H9 (cell line): Measurements from ENCODE around the gene BLTP3A. TPM values are rescaled to one million over a fixed set of nuclear protein-coding genes. Genes with fewer than 3 reads are reported as not detected.

Source experiments
- DNase-seq: peaks from one replicate; pipeline ENCODE4 v3.0.0-alpha.2; 2017
- H2AFZ ChIP-seq: one replicate; pipeline ENCODE4 v1.6.1; 2013; ENCODE audit warnings: mild to moderate bottlenecking, low read length, control low read depth, moderate library complexity
- H2AK5ac ChIP-seq: 2 replicates; pipeline ENCODE4 v1.6.1; 2013; ENCODE audit warnings: low read length, control low read depth, mixed read lengths; ENCODE audit not compliant: insufficient read length
- H2BK120ac ChIP-seq: one replicate; pipeline ENCODE4 v1.6.1; 2013; ENCODE audit warnings: low read depth, mild to moderate bottlenecking, low read length, control low read depth, inconsistent platforms; ENCODE audit not compliant: poor library complexity, severe bottlenecking
- H2BK12ac ChIP-seq: 2 replicates; pipeline ENCODE4 v1.6.1; 2013; ENCODE audit warnings: low read length, control low read depth, mixed read lengths, low read depth; ENCODE audit not compliant: insufficient read length
- H2BK15ac ChIP-seq: 2 replicates; pipeline ENCODE4 v1.6.1; 2013; ENCODE audit warnings: low read depth, low read length, control low read depth
- H2BK20ac ChIP-seq: one replicate; pipeline ENCODE4 v1.6.1; 2013; ENCODE audit warnings: low read depth, mild to moderate bottlenecking, low read length, control low read depth, inconsistent platforms; ENCODE audit not compliant: poor library complexity, severe bottlenecking
- H2BK5ac ChIP-seq: 2 replicates; pipeline ENCODE4 v1.6.1; 2013; ENCODE audit warnings: low read length, control low read depth, mixed read lengths; ENCODE audit not compliant: insufficient read length
- H3K14ac ChIP-seq: 2 replicates; pipeline ENCODE4 v1.6.1; 2013; ENCODE audit warnings: low read length, control low read depth; ENCODE audit not compliant: insufficient read depth
- H3K18ac ChIP-seq: 2 replicates; pipeline ENCODE4 v1.6.1; 2013; ENCODE audit warnings: low read depth, mild to moderate bottlenecking, mixed read lengths, low read length, control low read depth; ENCODE audit not compliant: insufficient read length
- H3K23ac ChIP-seq: 2 replicates; pipeline ENCODE4 v1.6.1; 2013; ENCODE audit warnings: low read length, control low read depth, mixed read lengths, low read depth; ENCODE audit not compliant: insufficient read length
- H3K23me2 ChIP-seq: 2 replicates; pipeline ENCODE4 v1.6.1; 2013; ENCODE audit warnings: low read depth, mild to moderate bottlenecking, mixed read lengths, low read length, control low read depth; ENCODE audit not compliant: insufficient read length, poor library complexity, severe bottlenecking
- H3K27ac ChIP-seq: 2 replicates; pipeline ENCODE4 v1.5.1; 2013; ENCODE audit warnings: low read length, control low read depth, mixed read lengths, low read depth; ENCODE audit not compliant: insufficient read length
- H3K27me3 ChIP-seq: 2 replicates; pipeline ENCODE4 v1.6.1; 2013; ENCODE audit warnings: low read length, control low read depth, inconsistent platforms; ENCODE audit not compliant: insufficient read depth
- H3K4ac ChIP-seq: 2 replicates; pipeline ENCODE4 v1.6.1; 2013; ENCODE audit warnings: low read depth, mild to moderate bottlenecking, control low read depth, inconsistent platforms, low read length, moderate library complexity
- H3K4me1 ChIP-seq: 2 replicates; pipeline ENCODE4 v1.6.1; 2013; ENCODE audit warnings: low read length, control low read depth, inconsistent platforms; ENCODE audit not compliant: insufficient read depth
- H3K4me2 ChIP-seq: 2 replicates; pipeline ENCODE4 v1.6.1; 2013; ENCODE audit warnings: low read length, control low read depth, mixed read lengths; ENCODE audit not compliant: insufficient read length, insufficient read depth
- H3K56ac ChIP-seq: 2 replicates; pipeline ENCODE4 v1.6.1; 2013; ENCODE audit warnings: low read depth, mild to moderate bottlenecking, mixed read lengths, low read length, control low read depth; ENCODE audit not compliant: insufficient read length
- H3K79me1 ChIP-seq: 2 replicates; pipeline ENCODE4 v1.6.1; 2013; ENCODE audit warnings: low read depth, mild to moderate bottlenecking, moderate library complexity, low read length, control low read depth, inconsistent platforms; ENCODE audit not compliant: insufficient read depth, poor library complexity, severe bottlenecking
- H3K79me2 ChIP-seq: 2 replicates; pipeline ENCODE4 v1.6.1; 2013; ENCODE audit warnings: low read length, control low read depth, inconsistent platforms; ENCODE audit not compliant: insufficient read depth
- H3K9ac ChIP-seq: 2 replicates; pipeline ENCODE4 v1.6.1; 2013; ENCODE audit warnings: low read length, control low read depth, mixed read lengths; ENCODE audit not compliant: insufficient read length; ENCODE audit errors: extremely low read depth
- H3K9me3 ChIP-seq: one replicate; pipeline ENCODE4 v1.6.1; 2013; ENCODE audit warnings: low read depth, low read length, inconsistent platforms; ENCODE audit not compliant: control insufficient read depth
- H3T11ph ChIP-seq: one replicate; pipeline ENCODE4 v1.6.1; 2013; ENCODE audit warnings: mild to moderate bottlenecking, low read length, control low read depth, inconsistent platforms
- H4K20me1 ChIP-seq: one replicate; pipeline ENCODE4 v1.6.1; 2013; ENCODE audit not compliant: control insufficient read depth, insufficient read length, insufficient read depth
- H4K5ac ChIP-seq: 2 replicates; pipeline ENCODE4 v1.6.1; 2013; ENCODE audit warnings: low read depth, mild to moderate bottlenecking, mixed read lengths, low read length, control low read depth; ENCODE audit not compliant: insufficient read length
- H4K8ac ChIP-seq: replicated peaks from 2 replicates; pipeline ENCODE4 v1.6.1; 2013; ENCODE audit warnings: low read length, control low read depth, mixed read lengths, low read depth; ENCODE audit not compliant: insufficient read length
- H4K91ac ChIP-seq: 2 replicates; pipeline ENCODE4 v1.6.1; 2013; ENCODE audit warnings: low read depth, mild to moderate bottlenecking, moderate library complexity, mixed read lengths, low read length, control low read depth; ENCODE audit not compliant: insufficient read length
- H3K27ac Mint-ChIP-seq, 3 experiments: 2 replicates in 2 of 3; 3 replicates in 1 of 3; pipeline ENCODE4 v1.8.0; 2020 to 2021; ENCODE audit warnings: mixed read lengths in 3 of 3, mild to moderate bottlenecking in 1 of 3, moderate library complexity in 1 of 3
- H3K27me3 Mint-ChIP-seq: 2 replicates; pipeline ENCODE4 v1.8.0; 2021; ENCODE audit warnings: low read depth, mild to moderate bottlenecking, moderate library complexity, mixed read lengths
- H3K36me3 Mint-ChIP-seq, 3 experiments: 2 replicates in 2 of 3; 3 replicates in 1 of 3; pipeline ENCODE4 v1.8.0; 2020 to 2021; ENCODE audit warnings: low read depth in 3 of 3, mixed read lengths in 3 of 3; ENCODE audit not compliant: insufficient read depth in 1 of 3
- H3K4me1 Mint-ChIP-seq, 2 experiments: 2 replicates each; pipeline ENCODE4 v1.8.0; 2020; ENCODE audit warnings: mixed read lengths in 2 of 2
- H3K4me3 Mint-ChIP-seq, 2 experiments: 2 replicates in 1 of 2; 3 replicates in 1 of 2; pipeline ENCODE4 v1.8.0; 2020 to 2021; ENCODE audit warnings: mild to moderate bottlenecking in 2 of 2, mixed read lengths in 2 of 2, moderate library complexity in 1 of 2
- H3K9me3 Mint-ChIP-seq, 2 experiments: 2 replicates in 1 of 2; 3 replicates in 1 of 2; pipeline ENCODE4 v1.8.0; 2020; ENCODE audit warnings: mild to moderate bottlenecking in 2 of 2, mixed read lengths in 2 of 2, moderate library complexity in 1 of 2
- CTCF ChIP-seq: fragments of 200-600 bp; sonication (generic); conservative IDR thresholded peaks from 3 replicates; pipeline ENCODE4 v1.8.0; 2021; ENCODE audit warnings: antibody characterized with exemption, mild to moderate bottlenecking
- WGBS: extraction: QIAGEN DNeasy Blood & Tissue Kit; methylation state at CpG from one replicate; pipeline ENCODE4 v1.1.7; 2013; ENCODE audit warnings: missing lambda C conversion rate, low lambda C conversion rate, mixed read lengths; ENCODE audit not compliant: insufficient read length; ENCODE audit errors: extremely low coverage; 5-methylcytosine and 5-hydroxymethylcytosine counted together
- total RNA-seq: library from RNA; stranded (reverse); gene quantifications from 2 replicates; pipeline ENCODE4 v1.2.1, GENCODE V29; 2021

BLTP3A gene
- total RNA-seq, 1 experiment from 2014 or later = 17.8 TPM

- Mint-ChIP-seq H3K9me3 (no peaks in the 10 kb centered on the region), H3K27ac (no peak overlapping the region), H3K36me3 (no peaks in the 10 kb centered on the region), H3K4me3 (no peak overlapping the region), H3K4me1 (peaks cover 5 to 7% of the 10 kb centered on the region in 2 experiments; a peak in 2 of 4 replicates), H3K27me3 (no peaks in the 10 kb centered on the region)
- H2BK12ac ChIP-seq = no peak overlapping the region
- no peak overlapping the region for H4K8ac ChIP-seq
- no peak for TF ChIP-seq CTCF
- no peaks in the 10 kb centered on the region for H3K23me2 ChIP-seq
- H3K79me1 ChIP-seq = no peaks in the 10 kb centered on the region
- H3K56ac ChIP-seq = no peak overlapping the region
- no peaks in the 10 kb centered on the region for H3K4me1 ChIP-seq
- H3K14ac ChIP-seq = no peak overlapping the region
- H4K91ac ChIP-seq = no peak overlapping the region
- H3K9ac ChIP-seq = no peak overlapping the region
- no peak overlapping the region for H2BK15ac ChIP-seq
- no peak overlapping the region for H3K4me2 ChIP-seq
- no peaks in the 10 kb centered on the region for H4K20me1 ChIP-seq
- H2BK120ac ChIP-seq = no peak overlapping the region
- H2AFZ ChIP-seq = no peak overlapping the region
- no peak overlapping the region for H2BK5ac ChIP-seq
- H3K23ac ChIP-seq = no peak overlapping the region
- WGBS = no CpG with 5 or more reads among the region's 4 CpGs
- no peak for DNase-seq
- no peaks in the 10 kb centered on the region for H3K27me3 ChIP-seq
- H3K4ac ChIP-seq = no peak overlapping the region
- no peaks in the 10 kb centered on the region for H3K9me3 ChIP-seq
- no peak overlapping the region for H3K18ac ChIP-seq
- no peak overlapping the region for H2AK5ac ChIP-seq
- no peak overlapping the region for H3K27ac ChIP-seq
- H4K5ac ChIP-seq = no peak overlapping the region
- no peak overlapping the region for H3T11ph ChIP-seq
- H3K79me2 ChIP-seq = no peaks in the 10 kb centered on the region
- H2BK20ac ChIP-seq = no peak overlapping the region
These were observed 49.8 kb upstream of the BLTP3A start for GRCh38 chr6:34742094-34742493.
